ENCODE measurements around the gene DTD2.

GRCh38 chr14:31400031-31400638 lies 57.2 kb downstream of the DTD2 start:
- TF ChIP-seq CTCF (tag by site-specific recombination; IDR thresholded peaks at IDR 0.05), result no peak
- TF ChIP-seq KLF7 (tag by site-specific recombination; IDR thresholded peaks at IDR 0.05; ENCODE audit: borderline replicate concordance), result no peak
- no peak for TF ChIP-seq ZNF423 (tag by site-specific recombination; IDR thresholded peaks at IDR 0.05)
- TF ChIP-seq ZNF623 (tag by site-specific recombination; IDR thresholded peaks at IDR 0.05), result no peak
- no peak for TF ChIP-seq ZNF560 (tag by site-specific recombination; IDR thresholded peaks at IDR 0.05; ENCODE audit: borderline replicate concordance)
- no peak for TF ChIP-seq ZNF558 (tag by site-specific recombination; IDR thresholded peaks at IDR 0.05)
- TF ChIP-seq ZNF501 (tag by site-specific recombination; IDR thresholded peaks at IDR 0.05), result no peak
- TF ChIP-seq ZNF529 (tag by site-specific recombination; IDR thresholded peaks at IDR 0.05; ENCODE audit: insufficient replicate concordance), result no peak
- TF ChIP-seq SP2 (tag by site-specific recombination; IDR thresholded peaks at IDR 0.05), result no peak
- TF ChIP-seq SCRT2 (tag by site-specific recombination; IDR thresholded peaks at IDR 0.05), result no peak
- no peak for TF ChIP-seq ZNF660 (tag by site-specific recombination; IDR thresholded peaks at IDR 0.05)
- TF ChIP-seq ZNF175 (tag by site-specific recombination; IDR thresholded peaks at IDR 0.05), result no peak
- TF ChIP-seq FEZF1 (tag by site-specific recombination; IDR thresholded peaks at IDR 0.05), result no peak
- no peak for TF ChIP-seq ZNF114 (tag by site-specific recombination; IDR thresholded peaks at IDR 0.05)
